H9 (cell line): ENCODE data around the gene LRP5. TPM values are rescaled to one million over a fixed set of nuclear protein-coding genes. Genes with fewer than 3 reads are reported as not detected.

Experiments used
- DNase-seq: peaks from one replicate; pipeline ENCODE4 v3.0.0-alpha.2; 2017
- H2AFZ ChIP-seq: one replicate; pipeline ENCODE4 v1.6.1; 2013; ENCODE audit warnings: mild to moderate bottlenecking, low read length, control low read depth, moderate library complexity
- H2AK5ac ChIP-seq: 2 replicates; pipeline ENCODE4 v1.6.1; 2013; ENCODE audit warnings: low read length, control low read depth, mixed read lengths; ENCODE audit not compliant: insufficient read length
- H2BK120ac ChIP-seq: one replicate; pipeline ENCODE4 v1.6.1; 2013; ENCODE audit warnings: low read depth, mild to moderate bottlenecking, low read length, control low read depth, inconsistent platforms; ENCODE audit not compliant: poor library complexity, severe bottlenecking
- H2BK12ac ChIP-seq: 2 replicates; pipeline ENCODE4 v1.6.1; 2013; ENCODE audit warnings: low read length, control low read depth, mixed read lengths, low read depth; ENCODE audit not compliant: insufficient read length
- H2BK15ac ChIP-seq: 2 replicates; pipeline ENCODE4 v1.6.1; 2013; ENCODE audit warnings: low read depth, low read length, control low read depth
- H2BK20ac ChIP-seq: one replicate; pipeline ENCODE4 v1.6.1; 2013; ENCODE audit warnings: low read depth, mild to moderate bottlenecking, low read length, control low read depth, inconsistent platforms; ENCODE audit not compliant: poor library complexity, severe bottlenecking
- H2BK5ac ChIP-seq: 2 replicates; pipeline ENCODE4 v1.6.1; 2013; ENCODE audit warnings: low read length, control low read depth, mixed read lengths; ENCODE audit not compliant: insufficient read length
- H3K14ac ChIP-seq: 2 replicates; pipeline ENCODE4 v1.6.1; 2013; ENCODE audit warnings: low read length, control low read depth; ENCODE audit not compliant: insufficient read depth
- H3K18ac ChIP-seq: 2 replicates; pipeline ENCODE4 v1.6.1; 2013; ENCODE audit warnings: low read depth, mild to moderate bottlenecking, mixed read lengths, low read length, control low read depth; ENCODE audit not compliant: insufficient read length
- H3K23ac ChIP-seq: 2 replicates; pipeline ENCODE4 v1.6.1; 2013; ENCODE audit warnings: low read length, control low read depth, mixed read lengths, low read depth; ENCODE audit not compliant: insufficient read length
- H3K23me2 ChIP-seq: 2 replicates; pipeline ENCODE4 v1.6.1; 2013; ENCODE audit warnings: low read depth, mild to moderate bottlenecking, mixed read lengths, low read length, control low read depth; ENCODE audit not compliant: insufficient read length, poor library complexity, severe bottlenecking
- H3K27ac ChIP-seq: 2 replicates; pipeline ENCODE4 v1.5.1; 2013; ENCODE audit warnings: low read length, control low read depth, mixed read lengths, low read depth; ENCODE audit not compliant: insufficient read length
- H3K27me3 ChIP-seq: 2 replicates; pipeline ENCODE4 v1.6.1; 2013; ENCODE audit warnings: low read length, control low read depth, inconsistent platforms; ENCODE audit not compliant: insufficient read depth
- H3K4ac ChIP-seq: 2 replicates; pipeline ENCODE4 v1.6.1; 2013; ENCODE audit warnings: low read depth, mild to moderate bottlenecking, control low read depth, inconsistent platforms, low read length, moderate library complexity
- H3K4me1 ChIP-seq: 2 replicates; pipeline ENCODE4 v1.6.1; 2013; ENCODE audit warnings: low read length, control low read depth, inconsistent platforms; ENCODE audit not compliant: insufficient read depth
- H3K4me2 ChIP-seq: 2 replicates; pipeline ENCODE4 v1.6.1; 2013; ENCODE audit warnings: low read length, control low read depth, mixed read lengths; ENCODE audit not compliant: insufficient read length, insufficient read depth
- H3K56ac ChIP-seq: 2 replicates; pipeline ENCODE4 v1.6.1; 2013; ENCODE audit warnings: low read depth, mild to moderate bottlenecking, mixed read lengths, low read length, control low read depth; ENCODE audit not compliant: insufficient read length
- H3K79me1 ChIP-seq: 2 replicates; pipeline ENCODE4 v1.6.1; 2013; ENCODE audit warnings: low read depth, mild to moderate bottlenecking, moderate library complexity, low read length, control low read depth, inconsistent platforms; ENCODE audit not compliant: insufficient read depth, poor library complexity, severe bottlenecking
- H3K79me2 ChIP-seq: 2 replicates; pipeline ENCODE4 v1.6.1; 2013; ENCODE audit warnings: low read length, control low read depth, inconsistent platforms; ENCODE audit not compliant: insufficient read depth
- H3K9ac ChIP-seq: 2 replicates; pipeline ENCODE4 v1.6.1; 2013; ENCODE audit warnings: low read length, control low read depth, mixed read lengths; ENCODE audit not compliant: insufficient read length; ENCODE audit errors: extremely low read depth
- H3K9me3 ChIP-seq: one replicate; pipeline ENCODE4 v1.6.1; 2013; ENCODE audit warnings: low read depth, low read length, inconsistent platforms; ENCODE audit not compliant: control insufficient read depth
- H3T11ph ChIP-seq: one replicate; pipeline ENCODE4 v1.6.1; 2013; ENCODE audit warnings: mild to moderate bottlenecking, low read length, control low read depth, inconsistent platforms
- H4K20me1 ChIP-seq: one replicate; pipeline ENCODE4 v1.6.1; 2013; ENCODE audit not compliant: control insufficient read depth, insufficient read length, insufficient read depth
- H4K5ac ChIP-seq: 2 replicates; pipeline ENCODE4 v1.6.1; 2013; ENCODE audit warnings: low read depth, mild to moderate bottlenecking, mixed read lengths, low read length, control low read depth; ENCODE audit not compliant: insufficient read length
- H4K8ac ChIP-seq: replicated peaks from 2 replicates; pipeline ENCODE4 v1.6.1; 2013; ENCODE audit warnings: low read length, control low read depth, mixed read lengths, low read depth; ENCODE audit not compliant: insufficient read length
- H4K91ac ChIP-seq: 2 replicates; pipeline ENCODE4 v1.6.1; 2013; ENCODE audit warnings: low read depth, mild to moderate bottlenecking, moderate library complexity, mixed read lengths, low read length, control low read depth; ENCODE audit not compliant: insufficient read length
- H3K27ac Mint-ChIP-seq, 3 experiments: 2 replicates in 2 of 3; 3 replicates in 1 of 3; pipeline ENCODE4 v1.8.0; 2020 to 2021; ENCODE audit warnings: mixed read lengths in 3 of 3, mild to moderate bottlenecking in 1 of 3, moderate library complexity in 1 of 3
- H3K27me3 Mint-ChIP-seq: 2 replicates; pipeline ENCODE4 v1.8.0; 2021; ENCODE audit warnings: low read depth, mild to moderate bottlenecking, moderate library complexity, mixed read lengths
- H3K36me3 Mint-ChIP-seq, 3 experiments: 2 replicates in 2 of 3; 3 replicates in 1 of 3; pipeline ENCODE4 v1.8.0; 2020 to 2021; ENCODE audit warnings: low read depth in 3 of 3, mixed read lengths in 3 of 3; ENCODE audit not compliant: insufficient read depth in 1 of 3
- H3K4me1 Mint-ChIP-seq, 2 experiments: 2 replicates each; pipeline ENCODE4 v1.8.0; 2020; ENCODE audit warnings: mixed read lengths in 2 of 2
- H3K4me3 Mint-ChIP-seq, 2 experiments: 2 replicates in 1 of 2; 3 replicates in 1 of 2; pipeline ENCODE4 v1.8.0; 2020 to 2021; ENCODE audit warnings: mild to moderate bottlenecking in 2 of 2, mixed read lengths in 2 of 2, moderate library complexity in 1 of 2
- H3K9me3 Mint-ChIP-seq, 2 experiments: 2 replicates in 1 of 2; 3 replicates in 1 of 2; pipeline ENCODE4 v1.8.0; 2020; ENCODE audit warnings: mild to moderate bottlenecking in 2 of 2, mixed read lengths in 2 of 2, moderate library complexity in 1 of 2
- WGBS: extraction: QIAGEN DNeasy Blood & Tissue Kit; methylation state at CpG from one replicate; pipeline ENCODE4 v1.1.7; 2013; ENCODE audit warnings: missing lambda C conversion rate, low lambda C conversion rate, mixed read lengths; ENCODE audit not compliant: insufficient read length; ENCODE audit errors: extremely low coverage; 5-methylcytosine and 5-hydroxymethylcytosine counted together
- total RNA-seq: library from RNA; stranded (reverse); gene quantifications from 2 replicates; pipeline ENCODE4 v1.2.1, GENCODE V29; 2021
- TF ChIP-seq, protein P1 (sequence below): fragments of 200-600 bp; sonication (generic); conservative IDR thresholded peaks from 3 replicates; pipeline ENCODE4 v1.8.0; 2021; ENCODE audit warnings: antibody characterized with exemption, mild to moderate bottlenecking

Gene LRP5
- total RNA-seq, 1 experiment from 2014 or later, result 38.4 TPM

DNA sequence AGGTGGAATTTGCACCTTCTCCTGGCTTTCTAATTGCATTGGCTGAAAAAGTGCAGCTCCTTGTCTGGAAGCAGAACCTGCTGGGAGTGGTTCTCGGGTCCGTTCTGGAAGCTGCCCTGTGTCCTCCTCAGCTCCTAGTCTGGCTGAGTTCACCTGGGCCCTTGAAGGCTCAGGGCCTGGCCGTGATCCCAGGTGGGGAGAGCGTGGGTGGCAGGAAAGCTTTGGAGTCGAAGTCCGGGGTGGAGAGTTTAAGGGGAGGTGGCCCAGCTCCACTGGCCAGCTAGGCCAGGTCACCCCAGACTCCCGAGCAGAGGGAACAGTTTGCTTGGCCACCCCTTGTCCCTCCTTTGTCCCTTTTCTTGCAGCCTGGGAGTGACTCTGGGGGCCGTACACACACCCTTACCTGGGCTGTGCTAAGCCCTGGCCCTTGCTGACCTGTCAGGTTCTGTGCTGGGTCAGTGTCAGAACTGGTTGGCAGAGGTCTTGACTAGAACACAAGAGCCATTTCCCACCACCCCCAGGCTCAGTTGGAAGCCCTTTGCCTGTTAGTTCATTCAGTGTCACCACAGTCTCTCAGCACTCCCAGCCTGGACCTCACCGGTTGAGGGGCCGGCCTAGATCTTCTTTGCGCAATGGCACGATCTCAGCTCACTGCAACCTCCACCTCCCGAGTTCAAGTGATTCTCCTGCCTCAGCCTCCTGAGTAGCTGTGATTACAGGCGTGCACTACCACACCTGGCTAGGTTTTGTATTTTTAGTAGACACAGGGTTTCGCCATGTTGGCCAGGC is 37.3 kb downstream of the LRP5 start:
- peaks cover 24 to 35% (median 33%) of the 10 kb centered on the region in 3 experiments; a peak in 6 of 7 replicates for H3K36me3 Mint-ChIP-seq

More for the DNA sequence above, 37.3 kb downstream of the LRP5 start:
- Histone ChIP-seq H3K14ac (no peak overlapping the region), H4K8ac (no peak overlapping the region), H2AFZ (no peak overlapping the region), H4K20me1 (no peaks in the 10 kb centered on the region), H2BK15ac (no peak overlapping the region), H3T11ph (no peak overlapping the region), H3K18ac (no peak overlapping the region), H2BK5ac (no peak overlapping the region), H3K23me2 (no peaks in the 10 kb centered on the region), H3K4ac (no peak overlapping the region), H3K23ac (no peak overlapping the region), H2AK5ac (no peak overlapping the region), H4K91ac (no peak overlapping the region), H2BK120ac (no peak overlapping the region), H3K9ac (no peak overlapping the region), H2BK20ac (no peak overlapping the region), H2BK12ac (no peak overlapping the region), H3K4me1 (peaks cover 7% of the 10 kb centered on the region; the same call in 1 of the 2 replicates), H3K79me1 (no peaks in the 10 kb centered on the region), H3K4me2 (no peak overlapping the region), H3K27ac (no peak overlapping the region), H3K27me3 (no peaks in the 10 kb centered on the region), H4K5ac (no peak overlapping the region), H3K79me2 (no peaks in the 10 kb centered on the region), H3K9me3 (no peaks in the 10 kb centered on the region), H3K56ac (no peak overlapping the region)
- Mint-ChIP-seq H3K27ac (peak overlapping the region; percentile 18 to 70 (median 40); a peak in 2 of 7 replicates), H3K27me3 (0 out of 2 replicates have a peak, but pooled peaks cover 2% of the 10 kb centered on the region), H3K4me1 (peaks cover 11 to 12% of the 10 kb centered on the region in 2 experiments), H3K9me3 (peaks cover 0 to 4% of the 10 kb centered on the region in 2 experiments; a peak in 3 of 5 replicates), H3K4me3 (no peak overlapping the region)
- no peak for DNase-seq
- TF ChIP-seq, protein P1, sequence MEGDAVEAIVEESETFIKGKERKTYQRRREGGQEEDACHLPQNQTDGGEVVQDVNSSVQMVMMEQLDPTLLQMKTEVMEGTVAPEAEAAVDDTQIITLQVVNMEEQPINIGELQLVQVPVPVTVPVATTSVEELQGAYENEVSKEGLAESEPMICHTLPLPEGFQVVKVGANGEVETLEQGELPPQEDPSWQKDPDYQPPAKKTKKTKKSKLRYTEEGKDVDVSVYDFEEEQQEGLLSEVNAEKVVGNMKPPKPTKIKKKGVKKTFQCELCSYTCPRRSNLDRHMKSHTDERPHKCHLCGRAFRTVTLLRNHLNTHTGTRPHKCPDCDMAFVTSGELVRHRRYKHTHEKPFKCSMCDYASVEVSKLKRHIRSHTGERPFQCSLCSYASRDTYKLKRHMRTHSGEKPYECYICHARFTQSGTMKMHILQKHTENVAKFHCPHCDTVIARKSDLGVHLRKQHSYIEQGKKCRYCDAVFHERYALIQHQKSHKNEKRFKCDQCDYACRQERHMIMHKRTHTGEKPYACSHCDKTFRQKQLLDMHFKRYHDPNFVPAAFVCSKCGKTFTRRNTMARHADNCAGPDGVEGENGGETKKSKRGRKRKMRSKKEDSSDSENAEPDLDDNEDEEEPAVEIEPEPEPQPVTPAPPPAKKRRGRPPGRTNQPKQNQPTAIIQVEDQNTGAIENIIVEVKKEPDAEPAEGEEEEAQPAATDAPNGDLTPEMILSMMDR, result no peak
- no CpG with 5 or more reads among the region's 15 CpGs for WGBS
